AG10803 (cell line): Measurements from ENCODE around the gene PRR5.

Experiments
- DNase-seq: peaks from one replicate; pipeline ENCODE4 v3.0.0; 2010; ENCODE audit warnings: low read depth
- H3K4me3 ChIP-seq: 2 replicates; pipeline ENCODE4 v1.5.1; 2011; ENCODE audit warnings: mild to moderate bottlenecking, low read length, control low read depth
- TF ChIP-seq, protein P1 (sequence below): conservative IDR thresholded peaks from 2 replicates; pipeline ENCODE4 v1.5.1; 2011; ENCODE audit warnings: mild to moderate bottlenecking, low read length, control low read depth, inconsistent platforms

The PRR5 gene

DNA sequence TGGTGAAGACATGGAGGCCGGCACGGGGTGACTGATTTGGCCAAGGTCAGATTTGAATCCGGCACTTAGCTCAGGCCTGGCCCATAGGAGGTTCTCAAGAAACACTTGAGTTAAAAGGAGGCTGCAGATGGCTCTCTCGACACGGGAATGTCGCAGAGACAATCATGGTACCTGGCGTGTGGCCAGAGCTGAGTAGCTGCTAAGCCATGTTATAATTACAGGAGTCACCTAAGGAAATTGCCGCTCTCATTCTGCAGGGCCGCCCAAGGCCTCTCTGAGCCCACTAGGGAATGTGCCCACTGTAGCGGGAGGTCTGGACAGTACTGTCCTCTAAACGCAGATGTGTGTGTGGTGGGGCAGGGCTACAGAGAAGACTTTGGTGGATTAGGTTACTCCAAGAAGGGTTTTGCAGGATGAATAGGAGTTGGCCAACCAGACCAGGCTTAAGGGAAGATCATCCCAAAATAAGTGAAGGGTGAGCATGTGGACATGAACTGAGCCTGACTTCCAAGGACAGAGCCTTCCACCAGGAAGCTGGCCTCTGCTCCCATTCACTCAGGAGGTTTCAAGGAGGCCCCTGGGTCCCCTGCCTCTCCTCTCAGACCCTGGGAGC is 19.3 kb upstream of the PRR5 start:
- no peak for DNase-seq
- TF ChIP-seq, protein P1, sequence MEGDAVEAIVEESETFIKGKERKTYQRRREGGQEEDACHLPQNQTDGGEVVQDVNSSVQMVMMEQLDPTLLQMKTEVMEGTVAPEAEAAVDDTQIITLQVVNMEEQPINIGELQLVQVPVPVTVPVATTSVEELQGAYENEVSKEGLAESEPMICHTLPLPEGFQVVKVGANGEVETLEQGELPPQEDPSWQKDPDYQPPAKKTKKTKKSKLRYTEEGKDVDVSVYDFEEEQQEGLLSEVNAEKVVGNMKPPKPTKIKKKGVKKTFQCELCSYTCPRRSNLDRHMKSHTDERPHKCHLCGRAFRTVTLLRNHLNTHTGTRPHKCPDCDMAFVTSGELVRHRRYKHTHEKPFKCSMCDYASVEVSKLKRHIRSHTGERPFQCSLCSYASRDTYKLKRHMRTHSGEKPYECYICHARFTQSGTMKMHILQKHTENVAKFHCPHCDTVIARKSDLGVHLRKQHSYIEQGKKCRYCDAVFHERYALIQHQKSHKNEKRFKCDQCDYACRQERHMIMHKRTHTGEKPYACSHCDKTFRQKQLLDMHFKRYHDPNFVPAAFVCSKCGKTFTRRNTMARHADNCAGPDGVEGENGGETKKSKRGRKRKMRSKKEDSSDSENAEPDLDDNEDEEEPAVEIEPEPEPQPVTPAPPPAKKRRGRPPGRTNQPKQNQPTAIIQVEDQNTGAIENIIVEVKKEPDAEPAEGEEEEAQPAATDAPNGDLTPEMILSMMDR = no peak
- no peak overlapping the region for H3K4me3 ChIP-seq

DNA sequence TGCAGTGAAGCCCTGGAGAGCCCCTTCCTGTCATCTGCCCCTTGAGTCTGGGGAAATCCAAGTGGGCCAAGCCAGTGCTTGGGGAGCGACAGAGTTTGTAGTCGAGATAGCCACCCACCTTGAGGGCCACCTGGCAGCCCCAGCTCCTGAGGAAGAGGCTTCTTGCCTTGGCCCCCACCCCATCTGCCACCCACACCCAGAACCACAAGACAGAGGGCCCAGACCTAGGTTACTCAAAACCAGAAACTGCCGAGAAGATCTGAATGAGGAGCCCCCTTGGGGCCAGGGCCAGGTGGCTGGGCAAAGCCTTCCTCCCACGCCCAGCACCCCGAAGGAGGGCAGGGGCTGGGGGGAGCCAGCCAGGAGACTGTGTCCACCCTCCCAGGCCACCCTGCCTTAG is 18.8 kb upstream of the PRR5 start:
- no peak for DNase-seq
- no peak overlapping the region for H3K4me3 ChIP-seq
- TF ChIP-seq, protein P1 = no peak

DNA sequence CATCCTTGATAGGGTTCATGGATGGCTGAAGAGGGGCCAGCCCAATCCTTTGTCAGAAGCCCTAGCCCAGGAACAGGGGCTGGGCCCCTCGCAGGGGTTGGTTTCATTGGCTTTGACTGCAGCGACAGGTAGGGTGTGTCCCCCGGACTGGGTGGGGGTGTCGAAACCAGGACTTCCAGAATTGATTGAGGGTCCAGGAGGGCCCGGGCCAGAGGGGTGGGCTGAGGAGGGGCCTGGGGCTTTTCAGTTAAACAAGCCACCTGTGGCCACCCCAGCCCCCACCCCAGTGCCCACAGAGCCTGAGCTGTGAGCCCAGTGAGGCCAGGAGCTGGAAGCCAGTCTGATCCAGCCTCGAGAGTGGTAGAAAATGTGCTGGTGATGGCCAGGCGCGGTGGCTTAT is 18.1 kb upstream of the PRR5 start:
- no peak for DNase-seq
- TF ChIP-seq, protein P1 = no peak
- H3K4me3 ChIP-seq = no peak overlapping the region

DNA sequence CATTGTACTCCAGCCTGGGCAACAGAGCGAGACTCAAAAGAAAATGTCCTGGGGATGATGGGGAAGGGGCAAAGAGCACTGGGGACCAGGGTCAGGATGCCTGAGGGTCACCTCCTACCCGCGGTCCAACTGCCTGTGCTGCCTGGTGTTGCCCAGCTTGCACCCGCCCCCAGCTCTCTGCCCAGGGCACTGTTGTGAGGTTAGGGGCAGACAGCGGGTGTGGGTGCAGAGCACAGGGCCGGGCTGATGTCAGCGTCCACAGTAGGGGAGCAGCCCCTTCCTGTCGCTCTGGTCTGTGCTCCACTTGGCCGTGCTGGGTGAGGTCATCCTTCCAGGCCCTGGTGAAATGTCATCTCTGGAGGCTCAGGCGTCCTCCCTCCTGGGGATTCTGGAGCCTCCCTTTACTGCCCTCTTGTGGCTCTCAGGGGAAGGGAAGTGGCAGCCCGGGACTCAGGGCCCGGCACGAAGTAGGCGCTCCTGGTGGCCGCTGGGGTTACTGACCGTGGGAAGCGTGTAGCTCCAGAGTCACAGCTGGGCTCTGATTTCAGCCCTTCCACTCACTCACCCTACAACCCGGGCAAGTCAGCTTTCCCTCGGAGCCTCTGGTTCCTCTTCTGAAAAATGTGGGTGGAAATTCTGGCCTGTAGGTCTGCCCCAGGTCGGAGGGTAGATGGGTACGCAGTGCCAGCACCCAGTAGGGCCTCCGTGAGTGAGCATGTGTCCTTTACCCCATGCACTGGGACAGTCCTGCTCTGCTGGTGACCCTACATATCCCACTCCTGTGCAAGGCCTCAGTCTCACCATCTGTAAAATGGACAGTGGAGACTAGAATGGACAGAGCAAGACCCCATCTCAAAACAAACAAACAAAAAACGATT is 17.3 kb upstream of the PRR5 start:
- no peak overlapping the region for H3K4me3 ChIP-seq
- TF ChIP-seq, protein P1 = peak; percentile 99
- DNase-seq = peak; percentile 95

DNA sequence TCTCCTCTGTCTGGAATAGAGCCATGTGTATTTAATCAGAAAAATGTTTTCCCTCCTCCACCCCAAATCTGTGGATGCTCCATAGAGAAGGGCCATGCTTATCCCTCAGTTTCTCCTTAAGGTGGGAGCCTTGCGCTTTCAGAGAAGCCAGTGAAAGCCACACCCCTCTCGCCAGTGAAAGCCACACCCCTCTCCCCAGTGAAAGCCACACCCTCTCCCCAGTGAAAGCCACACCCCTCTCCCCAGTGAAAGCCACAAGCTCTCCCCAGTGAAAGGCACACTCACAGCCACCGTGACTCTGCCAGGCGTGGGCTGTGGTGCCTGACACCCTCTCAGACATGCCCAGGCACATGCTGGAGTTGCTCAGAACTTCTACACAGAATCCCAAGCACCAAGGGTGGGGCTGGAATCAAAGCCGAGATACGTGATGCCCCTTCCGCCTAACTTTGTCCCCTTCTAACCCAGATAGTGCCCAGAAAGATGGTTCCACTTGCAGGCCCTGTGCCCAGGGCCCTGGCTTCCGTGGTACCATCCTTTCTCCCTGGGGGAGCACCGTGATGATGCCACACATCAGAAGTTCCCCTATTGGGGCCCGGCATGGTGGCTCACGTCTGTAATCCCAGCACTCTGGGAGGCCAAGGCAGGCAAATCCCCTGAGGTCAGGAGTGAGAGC is 16.5 kb upstream of the PRR5 start:
- peak; percentile 84 for DNase-seq
- TF ChIP-seq, protein P1 = no peak
- H3K4me3 ChIP-seq = no peak overlapping the region

DNA sequence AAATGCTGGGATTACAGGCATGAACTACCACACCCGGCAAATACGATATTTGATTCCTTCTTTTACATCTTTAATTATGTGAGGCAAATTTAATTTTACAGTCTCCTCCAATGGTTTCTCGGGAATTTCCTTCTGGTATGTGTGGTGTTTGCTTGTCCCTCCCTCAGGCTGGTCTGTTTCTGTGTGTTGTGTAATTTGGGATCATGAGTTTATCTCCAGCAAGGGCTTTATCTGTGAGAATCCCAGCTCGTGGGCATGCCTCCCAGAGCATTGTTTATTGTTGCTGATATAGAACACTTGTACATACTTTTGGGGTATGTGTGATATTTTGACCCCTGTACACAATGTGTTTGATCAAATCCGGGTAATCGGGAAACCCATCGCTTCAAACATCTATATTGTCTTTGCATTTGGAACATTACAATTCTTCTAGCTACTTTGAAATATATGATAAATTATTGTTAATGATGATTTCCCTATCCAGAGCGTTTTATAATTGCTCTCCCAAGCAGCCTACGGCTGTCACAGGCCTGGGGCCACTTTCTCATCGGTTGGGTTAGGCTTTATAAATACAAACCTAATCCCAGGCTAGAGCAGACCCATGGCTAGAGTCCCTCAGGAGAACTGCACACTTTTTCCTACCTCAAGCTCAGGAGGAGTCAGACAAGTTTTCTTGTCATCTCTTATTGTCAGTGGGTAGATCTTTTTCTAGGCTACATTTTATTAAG is 15.0 kb upstream of the PRR5 start:
- DNase-seq = peak; percentile 64
- TF ChIP-seq, protein P1 = no peak
- no peak overlapping the region for H3K4me3 ChIP-seq
